K562 treated with DMSO at 1 percent for 24 hours (cell line): ENCODE results near the gene PPM1H. TPM values are rescaled to one million over a fixed set of nuclear protein-coding genes. Genes with fewer than 3 reads are reported as not detected.

Source experiments
- total RNA-seq: library from RNA; unstranded; fragments of 300-600 nt; gene quantifications from 2 replicates; pipeline ENCODE4 v1.2.3, GENCODE V29; 2022; ENCODE audit warnings: low read depth; ENCODE audit not compliant: insufficient read depth

Gene PPM1H, protein sequence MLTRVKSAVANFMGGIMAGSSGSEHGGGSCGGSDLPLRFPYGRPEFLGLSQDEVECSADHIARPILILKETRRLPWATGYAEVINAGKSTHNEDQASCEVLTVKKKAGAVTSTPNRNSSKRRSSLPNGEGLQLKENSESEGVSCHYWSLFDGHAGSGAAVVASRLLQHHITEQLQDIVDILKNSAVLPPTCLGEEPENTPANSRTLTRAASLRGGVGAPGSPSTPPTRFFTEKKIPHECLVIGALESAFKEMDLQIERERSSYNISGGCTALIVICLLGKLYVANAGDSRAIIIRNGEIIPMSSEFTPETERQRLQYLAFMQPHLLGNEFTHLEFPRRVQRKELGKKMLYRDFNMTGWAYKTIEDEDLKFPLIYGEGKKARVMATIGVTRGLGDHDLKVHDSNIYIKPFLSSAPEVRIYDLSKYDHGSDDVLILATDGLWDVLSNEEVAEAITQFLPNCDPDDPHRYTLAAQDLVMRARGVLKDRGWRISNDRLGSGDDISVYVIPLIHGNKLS
- 10.6 and 11.1 TPM in 2 replicates for total RNA-seq

DNA sequence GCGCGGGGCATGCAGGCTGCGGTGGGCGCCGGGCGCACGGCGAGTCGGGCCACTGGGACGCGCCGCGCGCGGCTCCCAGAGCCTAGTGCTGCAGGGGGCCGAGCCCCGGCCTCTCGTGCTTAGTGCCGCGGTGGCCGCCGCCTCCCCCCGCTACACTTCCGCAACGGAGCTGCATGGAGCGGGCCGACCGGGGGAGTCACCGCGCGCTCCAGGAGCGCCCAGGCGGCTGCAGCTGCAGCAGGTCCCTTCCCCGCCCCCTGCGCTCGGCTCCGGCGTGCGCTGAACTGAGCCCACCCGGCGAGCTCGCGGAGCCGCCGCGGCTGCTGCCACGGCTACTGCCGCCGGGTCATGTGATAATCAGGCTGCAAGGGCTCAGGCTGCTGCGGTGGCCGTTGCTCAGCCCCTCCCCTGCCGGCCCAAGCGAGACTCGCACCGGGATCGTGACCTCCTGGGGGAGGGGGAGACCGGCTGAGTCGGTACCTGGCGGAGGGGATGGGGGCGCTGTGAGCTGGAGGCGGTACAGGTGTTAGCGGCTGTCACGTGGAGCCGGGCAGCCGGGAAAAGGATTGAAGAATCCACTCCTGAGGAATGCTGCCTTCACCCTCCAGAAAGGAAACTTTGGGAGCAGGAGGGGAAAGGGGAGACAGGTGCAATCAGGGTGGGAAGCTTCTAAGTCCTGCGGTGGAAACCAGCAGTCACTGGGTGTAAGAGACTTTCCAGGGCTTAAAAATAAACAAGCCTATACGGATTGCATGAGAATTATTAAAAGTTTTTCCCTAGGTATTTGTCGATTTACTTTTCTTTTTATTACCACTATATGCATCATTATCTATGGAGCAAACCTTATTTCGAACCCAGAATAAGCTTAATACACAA is at the start of gene PPM1H:
TSS of gene PPM1H (minus strand) at position 352 of the 876 bp plus-strand sequence. CDS start 414 bp downstream, outside the sequence.

Other genes with a start within 250 kb of the PPM1H start
- gene AVPR1A, start 216.1 kb upstream of the PPM1H start, total RNA-seq, result 0.23 TPM in 1 of 2 replicates, not detected in the other